ENCODE data around the gene CFAP46. TPM values are rescaled to one million over a fixed set of nuclear protein-coding genes. Genes with fewer than 3 reads are reported as not detected.

CFAP46 gene
- total and polyA plus RNA-seq, 10 donors, result 0.03 to 1.1 (median 0.12) TPM; not detected in 2

DNA sequence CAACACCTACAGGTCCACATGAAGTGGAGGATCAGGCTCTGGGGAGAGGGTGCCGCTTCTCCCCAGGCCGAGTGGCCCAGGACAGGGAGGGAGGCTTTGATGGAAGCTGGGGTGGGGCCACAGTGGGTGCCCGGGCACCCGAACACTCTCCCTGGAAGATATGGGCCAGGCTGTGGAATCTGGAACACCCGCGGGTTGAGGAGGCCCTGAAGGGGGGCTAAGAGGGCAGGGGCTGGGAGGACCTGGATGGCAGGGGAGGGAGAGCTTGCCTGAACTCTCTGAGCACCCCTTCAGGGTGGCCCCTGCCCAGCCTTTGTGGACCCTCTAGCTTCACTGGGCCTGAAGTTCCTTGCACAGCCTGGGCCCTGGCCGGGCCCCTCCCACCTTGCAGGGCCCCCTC lies 151.9 kb downstream of the CFAP46 start:
- no peak overlapping the region for H3K27ac ChIP-seq
- TF ChIP-seq, protein P1, sequence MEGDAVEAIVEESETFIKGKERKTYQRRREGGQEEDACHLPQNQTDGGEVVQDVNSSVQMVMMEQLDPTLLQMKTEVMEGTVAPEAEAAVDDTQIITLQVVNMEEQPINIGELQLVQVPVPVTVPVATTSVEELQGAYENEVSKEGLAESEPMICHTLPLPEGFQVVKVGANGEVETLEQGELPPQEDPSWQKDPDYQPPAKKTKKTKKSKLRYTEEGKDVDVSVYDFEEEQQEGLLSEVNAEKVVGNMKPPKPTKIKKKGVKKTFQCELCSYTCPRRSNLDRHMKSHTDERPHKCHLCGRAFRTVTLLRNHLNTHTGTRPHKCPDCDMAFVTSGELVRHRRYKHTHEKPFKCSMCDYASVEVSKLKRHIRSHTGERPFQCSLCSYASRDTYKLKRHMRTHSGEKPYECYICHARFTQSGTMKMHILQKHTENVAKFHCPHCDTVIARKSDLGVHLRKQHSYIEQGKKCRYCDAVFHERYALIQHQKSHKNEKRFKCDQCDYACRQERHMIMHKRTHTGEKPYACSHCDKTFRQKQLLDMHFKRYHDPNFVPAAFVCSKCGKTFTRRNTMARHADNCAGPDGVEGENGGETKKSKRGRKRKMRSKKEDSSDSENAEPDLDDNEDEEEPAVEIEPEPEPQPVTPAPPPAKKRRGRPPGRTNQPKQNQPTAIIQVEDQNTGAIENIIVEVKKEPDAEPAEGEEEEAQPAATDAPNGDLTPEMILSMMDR (IDR thresholded peaks at IDR 0.05 in 8 of 11, conservative IDR thresholded peaks at IDR 0.05 in 3 of 11), result no peak
- TF ChIP-seq POLR2A (IDR thresholded peaks at IDR 0.05), result no peak
- TF ChIP-seq POLR2AphosphoS5 (IDR thresholded peaks at IDR 0.05), result no peak
- H3K4me3 ChIP-seq, result no peak overlapping the region
- H3K36me3 ChIP-seq, result no peaks in the 10 kb centered on the region
- WGBS, 5 donors, result 53 to 74% (median 57%) methylated on average over 7 of the region's 7 CpGs
- H3K9me3 ChIP-seq, result no peaks in the 10 kb centered on the region
- DNase-seq, result no peak
- peaks cover 17 to 33% (median 27%) of the 10 kb centered on the region in 6 donors for H3K4me1 ChIP-seq
- peaks cover 14 to 90% (median 69%) of the 10 kb centered on the region in 7 donors for H3K27me3 ChIP-seq (replicated peaks in 1 of 7)
- intact Hi-C loops (cut with DNase I; ENCODE audit: low total_unique reads), result no loop called here

DNA sequence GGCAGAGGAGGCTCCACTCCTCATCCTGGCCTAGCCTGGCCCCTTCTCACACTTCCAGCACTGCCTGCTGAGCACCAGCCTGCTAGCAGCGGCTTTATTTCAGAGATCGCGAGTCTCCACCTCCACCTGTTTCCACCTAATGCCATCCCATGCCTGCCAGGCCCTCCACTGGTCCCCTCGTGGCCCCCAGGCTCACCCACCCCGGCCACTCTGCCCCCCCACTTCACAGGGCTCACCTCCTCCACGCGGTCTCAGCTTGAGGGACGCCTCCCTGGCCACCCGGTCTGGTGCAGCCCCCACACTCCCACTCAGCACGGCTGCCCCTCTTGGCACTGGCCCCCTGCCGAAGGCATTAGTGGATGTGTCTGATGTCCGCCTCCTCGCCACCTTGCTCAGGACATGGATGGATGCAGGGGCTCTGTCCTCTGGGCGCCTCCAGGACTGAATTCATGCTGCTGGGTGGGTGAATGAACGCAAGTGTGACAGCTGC lies 152.7 kb downstream of the CFAP46 start:
- TF ChIP-seq POLR2A (IDR thresholded peaks at IDR 0.05) (no peak), POLR2AphosphoS5 (IDR thresholded peaks at IDR 0.05) (no peak)
- TF ChIP-seq, protein P1 (IDR thresholded peaks at IDR 0.05 in 8 of 11, conservative IDR thresholded peaks at IDR 0.05 in 3 of 11), result no peak
- Histone ChIP-seq H3K27ac (no peak overlapping the region), H3K9me3 (peaks cover 0 to 7% (median 0%) of the 10 kb centered on the region in 8 donors), H3K27me3 (replicated peaks in 1 of 7) (peaks cover 14 to 91% (median 75%) of the 10 kb centered on the region in 7 donors), H3K4me3 (no peak overlapping the region), H3K36me3 (no peaks in the 10 kb centered on the region), H3K4me1 (peaks cover 17 to 41% (median 33%) of the 10 kb centered on the region in 6 donors)
- 65 to 75% (median 72%) methylated on average over 11 to 15 of the region's 15 CpGs for WGBS, 5 donors
- DNase-seq, result no peak
- intact Hi-C loops (cut with DNase I; ENCODE audit: low total_unique reads), result no loop called here

DNA sequence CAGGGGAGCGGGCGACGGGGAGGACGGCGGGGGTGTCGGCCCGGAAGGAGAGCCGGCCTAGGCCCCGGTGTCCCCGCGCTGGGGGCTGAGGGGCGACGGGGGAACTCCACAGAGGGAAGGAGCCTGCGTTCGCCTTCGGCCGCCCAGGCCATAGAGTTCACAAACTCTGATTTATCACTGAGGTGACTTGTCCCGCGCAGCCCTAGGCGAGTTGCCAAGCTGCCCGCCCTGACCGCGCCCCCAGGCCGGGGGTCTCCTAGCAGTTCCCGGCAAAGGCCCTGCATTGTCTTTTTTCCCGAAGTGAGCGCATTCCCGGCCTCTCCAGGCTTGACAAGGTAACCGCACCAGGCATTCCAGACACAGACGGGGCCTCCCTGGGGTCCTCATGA lies 153.5 kb downstream of the CFAP46 start:
- 3 to 6% (median 5%) methylated on average over 13 to 30 of the region's 30 CpGs for WGBS, 5 donors
- Histone ChIP-seq H3K27me3 (replicated peaks in 1 of 7) (peaks cover 14 to 91% (median 80%) of the 10 kb centered on the region in 7 donors), H3K36me3 (peaks cover 0 to 3% (median 0%) of the 10 kb centered on the region in 6 donors), H3K4me1 (peaks cover 17 to 49% (median 37%) of the 10 kb centered on the region in 6 donors), H3K27ac (no peak overlapping the region), H3K4me3 (peak overlapping the region in 1 of 8 donors; percentile 5), H3K9me3 (peaks cover 0 to 16% (median 0%) of the 10 kb centered on the region in 8 donors)
- DNase-seq, result no peak
- TF ChIP-seq, protein P1 (IDR thresholded peaks at IDR 0.05 in 8 of 11, conservative IDR thresholded peaks at IDR 0.05 in 3 of 11), result no peak
- TF ChIP-seq POLR2AphosphoS5 (IDR thresholded peaks at IDR 0.05) (no peak), POLR2A (IDR thresholded peaks at IDR 0.05) (no peak)
- intact Hi-C loops (cut with DNase I; ENCODE audit: low total_unique reads), result no loop called here

DNA sequence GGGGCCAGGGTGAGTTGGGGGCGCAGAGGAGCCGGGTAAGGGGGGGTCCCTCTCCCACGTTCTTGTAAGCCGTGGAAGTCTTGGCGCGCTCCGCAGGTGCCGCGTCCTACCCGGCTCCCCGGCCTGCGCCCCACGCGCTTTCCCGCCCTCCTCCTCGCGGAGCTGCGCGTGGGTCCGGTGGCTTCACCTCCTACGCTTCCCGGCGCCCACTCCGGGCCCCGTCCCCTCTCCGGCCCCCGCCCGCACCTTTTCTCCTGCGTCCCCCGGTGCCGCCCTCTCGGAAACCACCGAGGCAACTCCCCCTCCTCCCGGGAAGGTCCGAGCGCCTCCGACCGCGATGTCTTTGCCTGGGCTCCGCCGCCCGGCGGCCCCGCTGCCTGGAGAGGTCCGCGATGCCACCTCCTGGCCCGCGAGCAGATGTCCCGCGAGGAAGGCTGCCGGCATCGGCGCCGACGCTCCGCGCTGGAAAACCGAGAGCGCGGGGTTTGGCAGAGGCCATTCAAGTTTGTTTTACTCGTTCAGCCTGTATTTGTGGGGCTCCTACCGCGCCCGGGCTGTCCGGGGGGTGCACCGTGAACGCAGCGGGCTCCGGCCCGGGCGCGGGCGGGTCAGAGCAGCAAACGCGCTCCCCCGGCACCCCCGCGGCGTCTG lies 154.1 kb downstream of the CFAP46 start:
- 2 to 7% (median 4%) methylated on average over 51 to 79 of the region's 79 CpGs for WGBS, 5 donors
- H3K36me3 ChIP-seq, result peaks cover 0 to 8% (median 2%) of the 10 kb centered on the region in 6 donors
- H3K9me3 ChIP-seq, result peaks cover 0 to 21% (median 0%) of the 10 kb centered on the region in 8 donors
- DNase-seq, result no peak
- intact Hi-C loops (cut with DNase I; ENCODE audit: low total_unique reads), result no loop called here
- no peak overlapping the region for H3K27ac ChIP-seq
- H3K4me3 ChIP-seq, result peak overlapping the region in 2 of 8 donors; percentile 5 to 51
- peaks cover 17 to 54% (median 38%) of the 10 kb centered on the region in 6 donors for H3K4me1 ChIP-seq
- peaks cover 14 to 91% (median 76%) of the 10 kb centered on the region in 7 donors for H3K27me3 ChIP-seq (replicated peaks in 1 of 7)
- TF ChIP-seq, protein P1 (IDR thresholded peaks at IDR 0.05 in 8 of 11, conservative IDR thresholded peaks at IDR 0.05 in 3 of 11), result no peak
- TF ChIP-seq POLR2A (IDR thresholded peaks at IDR 0.05) (no peak), POLR2AphosphoS5 (IDR thresholded peaks at IDR 0.05) (no peak)

Measured in spleen (tissue), 11 donors.